ENCODE measurements around the gene LAMB4.

- TF ChIP-seq CTCF (conservative IDR thresholded peaks at IDR 0.05 in 1 of 2, IDR thresholded peaks at IDR 0.05 in 1 of 2; ENCODE audit: low read depth in 1 of 2, low read length in 2 of 2) (no peak), EZH2 (IDR thresholded peaks at IDR 0.05; ENCODE audit: low read length, missing control alignments) (no peak)
Measured at GRCh38 chr7:108171164-108171563, 41.0 kb upstream of the LAMB4 start.
